ENCODE data around the gene RWDD1.
A peak's percentile ranks its signal among the peaks of the same experiment; 100 is the strongest.
"Not testable (repeated sequence)": the region's sequence is repeated elsewhere in the genome, so short reads cannot be mapped to it uniquely, and the experiment has no call there.

The RWDD1 gene

DNA sequence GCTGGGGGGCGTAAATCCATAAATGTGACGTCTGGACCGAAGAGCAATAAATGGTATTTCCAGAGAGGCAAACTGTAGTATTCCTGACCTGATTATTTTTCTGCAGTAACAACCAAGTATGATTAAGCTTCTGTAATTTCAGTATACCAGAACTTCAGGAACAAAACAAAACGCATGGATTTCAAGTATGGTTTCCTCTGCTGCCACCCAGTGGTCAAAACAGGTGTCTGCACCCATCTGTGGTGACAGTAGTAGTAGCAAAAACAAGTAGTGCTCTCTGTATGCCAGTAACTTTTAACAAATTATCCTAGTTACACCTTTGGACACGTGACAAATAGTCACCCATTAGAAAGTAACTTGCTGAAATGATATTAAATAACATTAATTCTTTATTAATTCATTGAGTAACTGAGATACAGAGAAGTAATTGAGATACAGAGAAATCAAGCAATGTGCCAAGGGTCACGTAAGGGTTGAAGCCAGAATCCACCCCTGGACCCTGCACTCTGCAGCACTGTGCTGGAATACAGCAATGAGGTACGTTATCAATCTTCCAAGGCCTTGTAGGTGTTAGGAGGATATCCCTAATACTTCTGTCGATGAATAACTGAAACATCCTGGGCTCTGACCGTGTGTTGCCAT is 9.8 kb upstream of the RWDD1 start:
- DNase-seq: peak; percentile 67

DNA sequence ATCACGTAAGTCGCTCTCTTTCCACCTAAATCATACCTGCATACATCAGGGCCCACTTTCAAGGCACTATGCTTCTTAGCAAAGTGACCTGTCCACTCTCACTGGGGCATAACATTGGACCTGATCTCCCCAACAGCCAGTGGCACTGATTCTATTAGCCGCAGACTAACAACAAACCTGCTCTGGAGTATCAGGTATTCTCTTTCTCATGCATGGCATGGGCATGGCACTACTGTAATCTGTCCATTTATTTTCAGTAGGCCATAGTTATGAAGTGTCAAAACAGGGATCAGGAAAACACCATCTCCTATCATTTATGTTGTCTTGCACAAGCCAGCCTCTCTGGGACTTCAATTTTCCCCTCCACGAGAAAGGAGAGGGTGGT is 9.3 kb upstream of the RWDD1 start:
- no peak for DNase-seq

DNA sequence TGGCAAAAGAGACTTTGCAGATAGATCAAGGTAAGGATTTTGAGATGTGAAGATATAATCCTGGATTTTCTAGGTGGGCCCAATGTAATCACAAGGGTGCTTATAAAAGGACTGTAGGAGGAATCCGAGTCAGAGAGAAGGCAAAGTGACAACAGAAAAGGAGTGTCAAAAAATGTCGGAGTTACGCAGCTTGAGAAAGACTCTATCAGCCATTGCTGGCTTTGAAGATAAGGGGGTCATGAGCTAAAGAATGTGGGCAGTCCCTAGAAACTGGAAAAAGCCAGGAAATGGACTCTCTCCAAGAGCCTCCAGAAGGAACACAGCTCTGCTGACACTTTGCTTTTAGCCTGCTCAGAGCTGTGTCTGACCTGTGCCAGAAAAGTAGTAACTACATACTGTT is 8.7 kb upstream of the RWDD1 start:
- no peak for DNase-seq

DNA sequence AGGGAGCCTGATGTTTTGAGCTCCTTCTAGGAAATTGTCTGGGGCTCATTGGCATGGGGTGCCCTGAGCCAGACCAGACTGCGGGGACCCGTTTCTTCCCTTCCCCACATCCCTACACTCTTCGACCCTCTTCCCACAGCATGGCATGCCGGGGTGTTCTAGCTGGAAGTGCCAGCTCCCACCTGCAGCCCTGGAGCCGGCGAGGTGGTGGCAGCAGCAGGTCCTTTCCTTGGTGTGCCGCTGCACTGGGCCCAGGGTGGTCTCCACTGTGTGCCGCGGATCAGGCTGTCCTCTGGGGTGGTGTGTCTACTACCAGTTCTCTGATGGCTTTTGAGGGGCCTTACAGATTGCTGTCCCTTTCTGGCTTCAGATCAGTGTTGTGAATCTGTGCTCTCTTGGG is 7.5 kb upstream of the RWDD1 start:
- no peak for DNase-seq

DNA sequence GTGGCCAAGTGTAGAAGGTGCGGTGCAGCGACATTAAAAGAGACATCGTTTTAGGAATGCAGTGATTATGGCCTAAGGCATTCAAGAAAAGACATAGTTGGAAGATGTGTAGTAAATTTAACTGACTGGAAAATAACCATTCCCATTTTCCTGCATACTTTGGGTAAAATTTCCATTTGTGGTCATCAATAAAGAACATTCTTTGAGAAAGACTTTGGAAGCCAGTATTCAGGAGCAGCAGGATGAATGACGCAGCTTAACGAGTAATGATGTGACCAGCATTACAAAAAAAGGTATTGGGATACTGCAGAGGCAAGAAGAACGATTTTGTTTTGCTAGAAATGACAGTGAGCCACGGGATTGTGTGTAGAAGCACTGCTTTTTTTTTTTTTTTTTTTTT is 7.0 kb upstream of the RWDD1 start:
- DNase-seq: no peak

DNA sequence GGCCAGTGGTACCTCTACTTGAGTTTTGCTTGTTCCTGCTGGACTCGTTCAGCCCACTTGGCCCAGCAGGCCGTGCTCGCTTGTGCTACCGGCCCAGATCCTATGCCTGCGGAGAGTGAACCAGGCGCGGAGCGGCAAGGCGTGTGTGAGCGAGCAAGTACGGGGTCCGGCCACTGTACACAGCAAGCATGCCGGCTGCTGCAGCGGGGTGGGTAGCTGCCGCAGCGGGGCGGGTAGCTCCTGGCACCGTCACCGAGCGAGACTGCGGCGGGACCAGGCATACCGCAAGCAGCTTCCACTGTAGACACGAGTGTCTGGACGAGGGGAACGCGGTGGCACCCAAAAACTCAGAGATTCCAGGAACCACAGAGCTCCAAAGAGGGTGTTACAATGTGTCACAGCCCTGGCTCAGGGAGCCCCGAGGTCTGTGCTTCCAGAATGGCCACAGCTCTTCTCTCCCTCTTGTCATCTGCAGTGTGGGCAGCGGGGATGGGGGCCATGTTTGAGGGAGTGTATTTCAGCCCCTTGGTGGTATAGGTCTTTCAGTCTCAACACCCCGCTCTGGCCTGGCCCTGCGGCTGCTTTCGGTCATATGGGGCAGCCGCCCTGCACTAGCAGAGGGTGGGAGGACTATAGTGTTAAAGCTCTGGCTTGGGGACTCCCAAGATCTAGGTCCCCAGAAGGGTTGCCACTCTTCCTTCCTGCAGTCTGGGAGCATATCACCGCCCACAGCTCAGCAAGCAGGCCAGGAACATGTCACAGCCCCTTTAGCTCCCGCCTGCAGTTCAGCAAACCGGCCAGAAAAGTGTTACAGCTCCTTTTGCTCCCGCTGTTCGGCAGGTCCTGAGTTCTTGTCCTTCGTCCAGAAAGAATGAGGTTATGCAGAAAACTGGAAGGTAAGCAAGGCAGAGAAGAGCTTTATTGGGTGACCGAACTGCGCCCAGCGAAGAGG is 6.1 kb upstream of the RWDD1 start:
- DNase-seq: peak; percentile 13

DNA sequence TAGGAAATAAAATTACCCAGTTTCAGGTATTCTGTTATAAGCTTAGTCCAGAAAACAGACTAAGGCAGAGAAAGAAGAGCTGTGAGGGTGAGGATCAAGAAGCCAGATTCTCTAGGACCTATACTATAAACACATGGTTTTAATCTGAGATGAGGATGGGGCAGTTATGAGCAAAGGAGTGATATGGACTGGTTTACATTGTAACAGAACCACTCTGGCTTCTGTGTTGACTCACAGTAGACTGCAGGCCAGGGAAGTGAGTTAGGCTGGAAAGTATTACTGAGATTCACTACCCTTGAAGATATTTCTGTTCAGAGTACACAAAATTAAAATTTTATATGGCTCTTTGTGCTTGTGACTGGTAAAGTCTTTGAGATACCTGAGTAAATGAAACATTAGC is 3.2 kb upstream of the RWDD1 start:
- no peak for DNase-seq

DNA sequence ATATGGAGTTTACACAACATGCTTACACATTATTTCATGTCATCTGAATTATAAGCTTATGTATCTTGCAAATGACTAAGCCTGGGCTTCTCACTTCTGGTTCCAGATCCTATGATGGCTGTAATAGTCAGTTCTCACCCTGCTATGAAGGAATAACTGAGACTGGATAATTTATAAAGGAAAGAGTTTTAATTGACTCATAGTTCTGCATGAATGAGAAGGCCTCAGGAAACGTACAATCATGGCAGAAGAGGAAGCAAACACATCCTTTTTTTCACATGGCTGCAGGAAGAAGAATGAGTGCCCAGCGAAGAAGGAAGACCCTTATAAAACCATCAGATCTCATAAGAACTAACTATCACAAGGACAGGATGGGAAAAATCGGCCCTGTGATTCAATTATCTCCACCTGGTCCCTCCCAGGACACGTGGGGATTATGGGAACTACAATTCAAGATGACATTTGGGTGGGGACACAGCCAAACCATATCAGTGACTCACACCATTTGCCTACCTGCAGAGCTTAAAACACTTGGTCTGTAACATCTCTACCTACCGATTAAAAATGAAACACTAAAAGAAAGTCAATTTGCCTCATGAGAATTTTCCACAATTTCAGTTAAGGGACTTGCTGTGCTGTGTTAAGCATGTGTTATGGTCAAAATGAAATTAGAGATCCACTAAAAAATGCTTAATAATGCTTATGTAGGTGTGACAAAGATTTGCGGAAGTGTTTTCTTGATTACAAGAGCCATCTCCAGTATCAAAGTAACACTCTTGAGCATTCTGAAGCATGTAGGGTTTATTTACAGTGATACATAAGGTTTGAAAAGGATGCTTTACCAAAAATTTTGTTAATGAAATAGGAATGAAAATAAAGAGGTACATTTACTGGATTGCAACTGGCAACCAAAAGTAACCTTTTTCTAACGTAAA is 2.2 kb upstream of the RWDD1 start:
- DNase-seq: no peak

DNA sequence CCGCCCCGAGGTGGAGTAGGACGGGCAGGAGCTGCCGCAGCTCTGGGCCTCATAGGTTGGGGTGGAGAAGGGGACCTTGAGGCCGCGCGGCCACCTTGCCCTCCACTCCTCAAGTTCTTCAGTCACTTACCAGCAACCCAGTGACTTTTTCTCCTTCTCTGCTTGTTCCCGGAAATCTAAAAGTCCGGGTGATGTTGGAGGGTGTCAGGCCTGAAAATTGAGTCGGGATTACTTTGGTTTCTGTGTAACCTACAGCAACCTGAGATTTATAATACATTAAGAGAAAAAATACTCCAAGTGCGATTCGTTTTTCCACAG is 338 bp downstream of the RWDD1 start:
- no peak for DNase-seq

DNA sequence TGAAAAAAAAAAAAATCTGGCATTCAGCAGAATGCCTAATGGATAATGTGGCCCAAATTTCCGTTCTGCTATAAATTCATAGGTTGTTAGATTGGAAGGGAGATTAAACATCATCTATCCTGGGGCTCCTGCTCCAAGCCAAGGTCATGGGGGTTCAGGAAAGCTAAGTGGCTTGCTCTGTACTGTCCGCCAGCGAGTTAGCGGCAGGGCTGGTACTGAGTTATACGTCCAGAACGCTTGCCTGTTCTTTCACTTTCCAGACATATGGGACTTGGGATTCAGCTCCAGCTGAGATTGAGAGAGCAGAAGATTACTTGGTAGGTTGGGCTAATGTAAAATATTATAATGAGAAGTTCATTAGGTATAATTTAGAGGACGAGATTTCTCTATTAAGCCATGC is 858 bp downstream of the RWDD1 start:
- DNase-seq: no peak

DNA sequence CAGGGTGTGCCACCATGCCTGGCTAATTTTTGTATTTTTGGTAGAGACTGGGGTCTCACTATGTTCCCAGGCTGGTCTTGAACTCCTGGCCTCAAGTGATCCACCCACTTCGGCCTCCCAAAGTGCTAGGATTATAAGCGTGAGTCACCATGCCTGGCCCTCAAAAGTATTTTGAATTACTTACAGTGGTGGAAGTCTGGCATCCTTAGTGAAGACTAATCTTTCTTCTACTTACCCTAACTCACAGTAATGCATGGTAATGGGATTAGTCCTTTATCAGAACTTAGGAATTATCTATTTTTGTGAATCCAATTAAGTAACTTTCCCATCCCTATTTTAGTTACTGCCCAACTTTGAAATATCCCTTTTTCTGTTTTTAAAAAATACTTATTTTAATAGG is 3.9 kb downstream of the RWDD1 start:
- DNase-seq: no peak

DNA sequence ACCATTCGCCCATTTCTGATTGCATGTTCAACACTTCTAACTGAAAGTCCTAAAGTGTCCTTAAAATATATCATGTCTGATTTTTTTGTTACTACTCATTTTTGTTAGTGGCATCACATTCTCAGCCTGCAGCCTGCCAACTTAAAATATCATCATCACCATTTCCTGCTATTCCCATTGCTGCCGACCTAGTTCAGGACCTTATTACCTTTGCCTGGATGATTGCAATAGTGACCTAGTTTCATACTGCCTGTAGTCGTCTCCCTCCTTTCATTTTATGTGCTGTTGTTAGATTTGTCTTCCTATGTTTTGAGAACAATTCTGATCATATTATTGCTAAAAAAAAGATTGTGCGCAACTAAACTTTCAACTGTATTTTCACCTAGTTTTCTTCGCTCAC is 6.2 kb downstream of the RWDD1 start:
- no peak for DNase-seq

DNA sequence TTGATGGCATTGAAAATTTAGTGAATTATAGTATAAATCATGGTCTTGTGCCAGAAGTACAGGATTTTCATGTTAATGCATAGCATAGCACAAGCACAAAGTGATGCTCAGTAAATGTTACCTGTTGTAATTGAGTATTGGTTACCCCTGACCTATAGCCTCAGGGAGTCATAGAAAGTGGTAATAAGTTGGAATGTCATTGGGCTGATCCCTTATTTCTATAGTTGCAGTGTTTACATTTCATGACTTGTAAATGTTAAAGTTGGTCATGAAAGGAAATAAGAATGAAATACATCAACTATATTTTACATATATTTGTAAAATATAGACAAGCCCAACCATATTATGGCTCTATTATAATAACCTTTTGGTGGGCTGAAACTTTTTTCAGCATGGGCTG is 7.0 kb downstream of the RWDD1 start:
- no peak for DNase-seq

DNA sequence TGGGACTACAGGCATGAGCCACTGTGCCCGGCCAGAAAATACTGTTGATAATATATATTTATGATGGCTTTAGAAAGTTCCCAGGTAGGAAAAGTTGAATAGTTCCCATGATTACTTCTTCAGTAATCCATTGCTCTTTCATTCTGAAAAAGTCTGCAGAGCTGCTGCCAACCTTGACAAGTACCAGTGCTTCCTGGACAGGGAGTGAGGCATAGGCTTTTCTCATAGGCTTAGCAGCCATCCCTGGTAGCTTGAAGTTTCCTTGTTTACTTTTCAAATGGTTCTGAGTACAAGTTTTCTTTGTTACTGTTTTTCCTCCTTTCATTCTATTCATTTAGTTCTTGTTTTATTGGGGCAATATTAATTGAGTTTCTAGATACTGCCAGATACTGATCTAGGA is 7.8 kb downstream of the RWDD1 start:
- DNase-seq: no peak

DNA sequence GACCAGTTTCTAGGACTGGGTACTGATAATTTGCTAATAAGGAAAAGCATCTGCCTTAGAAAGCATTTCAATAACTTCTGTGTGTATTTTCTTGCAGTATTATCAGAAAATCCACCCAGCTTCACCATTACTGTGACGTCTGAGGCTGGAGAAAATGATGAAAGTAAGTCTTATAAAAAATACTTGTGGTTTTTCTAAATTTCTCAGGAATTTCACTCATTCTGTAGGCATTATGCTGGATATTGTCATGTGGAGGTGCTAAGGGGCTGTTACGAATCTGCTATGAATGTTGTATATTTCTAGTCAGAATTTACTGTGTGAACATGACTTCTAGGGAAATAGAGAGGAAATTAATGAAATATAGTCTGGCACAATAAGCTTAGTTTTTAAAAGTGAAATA is 8.9 kb downstream of the RWDD1 start:
- DNase-seq: no peak

DNA sequence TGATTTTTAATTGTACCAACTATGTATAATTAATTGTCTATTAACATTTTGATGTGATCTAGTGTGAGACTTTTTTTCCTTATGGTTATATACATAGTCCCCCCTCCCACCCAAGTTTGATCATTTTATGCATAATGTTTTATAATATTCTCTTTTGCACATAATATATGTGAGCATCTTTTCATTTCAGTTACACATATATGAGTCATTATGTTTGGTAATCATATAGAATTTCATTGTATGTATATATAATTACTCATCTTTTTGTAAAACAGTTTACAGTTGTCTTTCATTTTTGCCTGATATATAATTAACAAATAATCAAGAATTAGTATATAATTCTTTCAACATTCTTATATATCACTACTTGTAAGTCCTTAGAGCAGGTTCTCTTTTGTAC is 15.0 kb downstream of the RWDD1 start:
- DNase-seq: no peak

DNA sequence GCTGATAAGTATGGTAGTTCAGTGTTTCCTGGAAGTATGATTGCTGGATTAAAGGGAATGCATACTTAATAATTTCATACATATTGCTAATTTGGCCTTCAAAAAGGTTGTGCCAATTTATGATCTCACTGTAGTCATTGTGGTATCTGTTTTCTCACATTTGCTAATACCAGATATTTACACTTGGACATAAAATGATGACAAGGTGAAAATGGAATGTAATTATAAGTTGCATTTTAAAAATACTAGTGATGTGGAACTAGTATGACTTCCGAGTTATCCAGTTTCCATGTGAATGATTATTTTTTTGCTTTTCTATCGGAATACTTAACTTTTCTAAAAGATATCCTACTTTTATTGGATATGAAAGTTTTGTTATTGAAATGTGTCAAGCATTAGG is 15.4 kb downstream of the RWDD1 start:
- no peak for DNase-seq

DNA sequence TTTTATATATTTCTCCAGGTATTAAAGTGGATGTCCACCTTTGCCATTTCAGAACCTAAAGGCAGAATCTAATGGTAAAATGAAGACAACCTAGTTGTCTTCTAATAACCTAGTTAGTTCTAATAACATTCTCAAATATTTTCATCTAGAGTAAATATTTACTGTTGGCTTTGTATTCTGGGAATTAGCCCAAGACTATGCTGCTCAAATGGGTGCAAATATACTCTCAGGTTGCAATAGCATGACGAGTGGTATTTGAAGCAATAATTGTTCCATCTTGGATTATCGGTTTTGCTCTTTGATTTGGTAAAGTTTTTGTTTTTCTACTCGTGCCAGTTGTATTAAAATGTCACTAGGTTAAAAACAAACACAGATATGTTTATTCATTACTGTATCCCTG is 23.9 kb downstream of the RWDD1 start:
- DNase-seq: peak; percentile 63

DNA sequence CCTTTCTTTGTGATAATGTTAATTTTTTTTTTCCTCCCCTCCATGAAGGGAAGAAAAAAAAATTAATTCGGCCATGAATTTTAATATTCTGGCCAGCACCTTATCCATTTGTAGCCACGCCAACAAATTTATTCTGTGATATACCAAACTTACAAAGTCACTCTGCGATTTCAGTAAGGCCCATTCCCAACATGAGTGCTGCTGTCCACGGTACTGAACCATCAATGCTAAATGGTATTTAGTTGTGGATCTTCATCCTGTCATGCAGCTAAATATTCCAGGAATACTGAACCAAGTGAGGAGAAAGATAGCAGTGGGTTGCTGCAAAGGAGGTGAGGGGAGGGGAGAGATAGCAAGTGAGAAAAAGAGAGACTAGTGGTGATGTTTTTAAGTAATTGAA is 25.5 kb downstream of the RWDD1 start:
- no peak for DNase-seq

DNA sequence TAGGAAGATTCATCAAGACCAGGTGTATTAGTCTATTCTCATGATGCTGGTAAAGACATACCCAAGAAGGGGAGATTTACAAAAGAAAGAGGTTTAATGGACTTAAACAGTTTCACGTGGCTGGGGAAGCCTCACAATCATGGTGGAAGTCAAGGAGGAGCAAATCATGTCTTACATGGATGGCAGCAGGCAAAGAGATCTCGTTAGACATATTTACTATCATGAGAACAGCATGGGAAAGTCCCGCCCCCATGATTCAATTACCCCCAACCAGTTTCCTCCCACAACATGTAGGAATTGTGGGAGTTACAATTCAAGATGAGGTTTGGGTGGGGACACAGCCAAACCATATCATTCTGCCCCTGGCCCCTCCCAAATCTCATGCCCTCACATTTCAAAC is 32.6 kb downstream of the RWDD1 start:
- not testable (repeated sequence) for DNase-seq

DNA sequence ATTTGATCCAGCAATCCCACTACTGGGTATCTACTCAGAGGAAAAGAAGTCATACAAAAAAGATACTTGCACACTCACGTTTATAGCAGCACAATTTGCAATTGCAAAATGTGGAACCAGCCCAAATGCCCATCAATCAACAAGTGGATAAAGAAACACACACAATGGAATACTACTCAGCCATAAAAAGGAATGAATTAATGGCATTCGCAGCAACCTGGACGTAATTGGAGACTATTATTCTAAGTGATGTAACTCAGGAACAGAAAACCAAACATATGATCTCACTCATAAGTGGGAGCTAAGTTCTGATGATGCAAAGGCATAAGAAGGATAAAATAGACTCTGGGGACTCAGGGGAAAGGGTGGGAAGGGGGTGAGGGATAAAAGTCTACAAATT is 33.6 kb downstream of the RWDD1 start:
- not testable (repeated sequence) for DNase-seq

DNA sequence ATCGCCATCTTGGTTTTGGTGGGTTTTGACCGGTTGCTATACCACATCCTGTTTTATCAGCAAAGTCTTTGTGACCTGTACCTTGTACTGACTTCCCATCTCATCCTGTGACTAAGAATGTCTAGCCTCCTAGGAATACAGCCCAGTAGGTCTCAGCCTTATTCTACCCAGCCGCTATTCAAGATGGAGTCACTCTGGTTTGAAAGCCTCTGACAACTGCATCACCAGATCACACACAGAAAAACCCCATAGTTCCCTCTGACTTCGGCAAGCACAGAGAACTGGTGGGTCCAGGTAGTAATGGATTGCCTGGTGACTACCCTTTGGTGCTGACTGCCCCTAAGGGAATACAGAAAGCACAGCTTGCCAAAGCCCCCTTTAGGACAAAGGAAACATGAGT is 34.6 kb downstream of the RWDD1 start:
- DNase-seq: no peak

DNA sequence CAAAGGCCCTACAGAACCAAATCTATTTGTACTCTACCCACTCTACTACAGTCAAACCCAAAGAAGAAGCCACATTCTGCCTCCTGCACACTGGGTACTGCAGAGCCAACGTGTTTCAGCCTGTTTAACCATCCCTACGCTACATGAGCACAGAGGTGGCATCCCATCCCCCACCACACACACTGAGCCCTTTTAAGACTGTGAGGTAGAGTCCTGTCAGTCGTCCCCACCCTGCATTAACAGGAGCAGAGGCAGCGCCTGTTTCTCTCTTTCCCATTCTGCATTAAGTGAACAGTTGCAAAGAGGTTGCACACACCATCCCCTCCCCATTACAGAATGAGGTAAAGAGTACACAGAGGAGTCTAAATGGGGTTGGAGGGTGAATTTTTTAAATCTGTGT is 39.8 kb downstream of the RWDD1 start:
- DNase-seq: no peak

All from DMS79 treated with DMSO at 0.1 percent for 48 hours (cell line).